ENCODE results near the gene TSPAN18.

The TSPAN18 gene

GRCh38 chr11:44942029-44942955 lies 215.5 kb downstream of the TSPAN18 start:
- DNase-seq (ENCODE audit: low spot score): no peak

GRCh38 chr11:44943118-44943517 lies 216.4 kb downstream of the TSPAN18 start:
- no peak for DNase-seq (ENCODE audit: low spot score)

- DNase-seq (ENCODE audit: low spot score): no peak
Observed at GRCh38 chr11:44943696-44944095, 216.9 kb downstream of the TSPAN18 start.

GRCh38 chr11:44944181-44944852 lies 217.6 kb downstream of the TSPAN18 start:
- no peak for DNase-seq (ENCODE audit: low spot score)

GRCh38 chr11:44944853-44945235 lies 218.1 kb downstream of the TSPAN18 start:
- no peak for DNase-seq (ENCODE audit: low spot score)

- no peak for DNase-seq (ENCODE audit: low spot score)
Observed at GRCh38 chr11:44945666-44946065, 218.9 kb downstream of the TSPAN18 start.

GRCh38 chr11:44946263-44946662 lies 219.5 kb downstream of the TSPAN18 start:
- DNase-seq (ENCODE audit: low spot score): no peak

- DNase-seq (ENCODE audit: low spot score): no peak
Observed at GRCh38 chr11:44947114-44947513, 220.4 kb downstream of the TSPAN18 start.

- no peak for DNase-seq (ENCODE audit: low spot score)
Observed at GRCh38 chr11:44948155-44948554, 221.4 kb downstream of the TSPAN18 start.

GRCh38 chr11:44949160-44950030 lies 222.6 kb downstream of the TSPAN18 start:
- peak; percentile 53 for DNase-seq (ENCODE audit: low spot score)

- DNase-seq (ENCODE audit: low spot score): no peak
Observed at GRCh38 chr11:44950031-44950624, 223.4 kb downstream of the TSPAN18 start.

GRCh38 chr11:44950625-44951476 lies 224.1 kb downstream of the TSPAN18 start, which contains the start of gene TP53I11:
TSS of gene TP53I11 (minus strand) at chr11:44950883. CDS start at chr11:44938335, 12,548 bp downstream.
- DNase-seq (ENCODE audit: low spot score): peak; percentile 65

- no peak for DNase-seq (ENCODE audit: low spot score)
Observed at GRCh38 chr11:44952082-44952481, 225.3 kb downstream of the TSPAN18 start.

- DNase-seq (ENCODE audit: low spot score): no peak
Observed at GRCh38 chr11:44952500-44953260, 225.9 kb downstream of the TSPAN18 start.

- no peak for DNase-seq (ENCODE audit: low spot score)
Observed at GRCh38 chr11:44954051-44954906, 227.5 kb downstream of the TSPAN18 start.

- peak; percentile 91 for DNase-seq (ENCODE audit: low spot score)
Observed at GRCh38 chr11:44955015-44955738, 228.4 kb downstream of the TSPAN18 start.

GRCh38 chr11:44957040-44957515 lies 230.3 kb downstream of the TSPAN18 start:
- no peak for DNase-seq (ENCODE audit: low spot score)

Data from kidney capillary endothelial cell (primary cell).